COLO668 (cell line): ENCODE data around the gene TOPAZ1.

ENCODE experiments used
- DNase-seq: peaks from one replicate; lab custom pipeline; 2025; ENCODE audit not compliant: unreplicated experiment; lab: John Stamatoyannopoulos, UW

The TOPAZ1 gene

GRCh38 chr3:44241706-44242105, at the start of gene TOPAZ1:
TOPAZ1 (plus strand) TSS chr3:44241886; CDS start chr3:44242054, 168 bp downstream.
- DNase-seq: no peak

- peak; percentile 56 for DNase-seq
Observed at GRCh38 chr3:44198284-44199269, 43.1 kb upstream of the TOPAZ1 start.

- no peak for DNase-seq
Observed at GRCh38 chr3:44206261-44206660, 35.4 kb upstream of the TOPAZ1 start.

GRCh38 chr3:44206862-44207652, 34.6 kb upstream of the TOPAZ1 start:
- DNase-seq: no peak

- no peak for DNase-seq
Observed at GRCh38 chr3:44208086-44208485, 33.6 kb upstream of the TOPAZ1 start.

GRCh38 chr3:44208568-44208967, 33.1 kb upstream of the TOPAZ1 start:
- DNase-seq: no peak

GRCh38 chr3:44210967-44211366, 30.7 kb upstream of the TOPAZ1 start:
- DNase-seq: no peak

- no peak for DNase-seq
Observed at GRCh38 chr3:44222337-44222736, 19.3 kb upstream of the TOPAZ1 start.

- no peak for DNase-seq
Observed at GRCh38 chr3:44223299-44223698, 18.4 kb upstream of the TOPAZ1 start.

GRCh38 chr3:44224131-44224530, 17.6 kb upstream of the TOPAZ1 start:
- DNase-seq: no peak

GRCh38 chr3:44226573-44226972, 15.1 kb upstream of the TOPAZ1 start:
- DNase-seq: no peak

- DNase-seq: no peak
Observed at GRCh38 chr3:44227632-44228031, 14.1 kb upstream of the TOPAZ1 start.

GRCh38 chr3:44228900-44229299, 12.8 kb upstream of the TOPAZ1 start:
- no peak for DNase-seq

GRCh38 chr3:44232407-44232806, 9.3 kb upstream of the TOPAZ1 start:
- DNase-seq: no peak

GRCh38 chr3:44234648-44235268, 6.9 kb upstream of the TOPAZ1 start:
- no peak for DNase-seq

- DNase-seq: peak; percentile 23
Observed at GRCh38 chr3:44235604-44236484, 5.8 kb upstream of the TOPAZ1 start.

GRCh38 chr3:44236485-44236908, 5.2 kb upstream of the TOPAZ1 start:
- DNase-seq: no peak

GRCh38 chr3:44237161-44237560, 4.5 kb upstream of the TOPAZ1 start:
- no peak for DNase-seq

GRCh38 chr3:44237665-44238064, 4.0 kb upstream of the TOPAZ1 start:
- DNase-seq: no peak

GRCh38 chr3:44238889-44239288, 2.8 kb upstream of the TOPAZ1 start:
- DNase-seq: no peak
